Parathyroid adenoma (tissue), 2 donors: ENCODE results near the gene TUBA8.

Source experiments
- H2AFZ ChIP-seq: fragments of 300-600 bp; sonication (generic); one replicate; pipeline ENCODE4 v1.7.0; 2017; ENCODE audit warnings: antibody characterized with exemption, mild to moderate bottlenecking
- H3K27ac ChIP-seq: fragments of 300-600 bp; sonication (generic); one replicate; pipeline ENCODE4 v1.7.0; 2017
- H3K27me3 ChIP-seq: fragments of 300-600 bp; sonication (generic); one replicate; pipeline ENCODE4 v1.7.0; 2017; ENCODE audit warnings: low read length; ENCODE audit not compliant: control insufficient read depth, insufficient read depth
- H3K36me3 ChIP-seq: fragments of 300-600 bp; sonication (generic); one replicate; pipeline ENCODE4 v1.7.0; 2017; ENCODE audit warnings: low read length; ENCODE audit not compliant: control insufficient read depth, insufficient read depth
- H3K4me1 ChIP-seq: fragments of 300-600 bp; sonication (generic); one replicate; pipeline ENCODE4 v1.7.0; 2017; ENCODE audit warnings: control low read depth
- H3K4me2 ChIP-seq: fragments of 300-600 bp; sonication (generic); one replicate; pipeline ENCODE4 v1.7.0; 2017; ENCODE audit warnings: low read length
- H3K4me3 ChIP-seq: fragments of 300-600 bp; sonication (generic); one replicate; pipeline ENCODE4 v1.7.0; 2017; ENCODE audit warnings: low read depth, low read length
- H3K79me2 ChIP-seq: fragments of 300-600 bp; sonication (generic); one replicate; pipeline ENCODE4 v1.7.0; 2017; ENCODE audit warnings: control low read depth
- H3K9ac ChIP-seq: fragments of 300-600 bp; sonication (generic); one replicate; pipeline ENCODE4 v1.7.0; 2017; ENCODE audit warnings: mild to moderate bottlenecking
- H3K9me3 ChIP-seq: fragments of 300-600 bp; sonication (generic); one replicate; pipeline ENCODE4 v1.7.0; 2017; ENCODE audit warnings: low read length; ENCODE audit not compliant: control insufficient read depth
- TF ChIP-seq, protein P1 (sequence below): fragments of 300-600 bp; sonication (generic); IDR thresholded peaks from one replicate; pipeline ENCODE4 v1.7.0; 2017; ENCODE audit warnings: antibody characterized with exemption, mild to moderate bottlenecking
- donor health status: primary hyperparathyroidism.

Gene TUBA8

DNA sequence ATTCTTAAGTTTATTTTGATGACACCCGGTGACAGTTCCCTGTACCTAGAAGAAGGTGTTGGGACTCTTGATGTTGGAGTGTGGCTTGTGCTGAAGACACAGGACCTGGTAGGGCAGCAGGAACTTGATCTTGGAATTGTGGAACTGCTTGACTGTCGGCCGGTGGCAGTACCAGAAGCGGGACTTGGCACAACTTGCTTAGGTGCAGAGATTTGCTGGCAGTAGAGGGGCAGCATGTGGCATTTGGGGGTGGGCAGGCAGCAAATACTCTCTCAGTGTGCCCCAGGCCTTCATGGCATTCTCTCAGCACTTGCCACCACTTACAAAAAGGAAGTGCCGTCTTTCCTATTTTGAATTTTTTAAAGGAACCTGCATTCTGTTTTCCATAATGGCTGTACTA lies 29.2 kb upstream of the TUBA8 start:
- Histone ChIP-seq H3K27ac (no peak overlapping the region), H3K9ac (no peak overlapping the region), H3K4me1 (peaks cover 4% of the 10 kb centered on the region), H3K36me3 (no peaks in the 10 kb centered on the region), H3K9me3 (no peaks in the 10 kb centered on the region), H2AFZ (no peak overlapping the region), H3K27me3 (no peaks in the 10 kb centered on the region), H3K4me2 (no peak overlapping the region), H3K4me3 (no peak overlapping the region), H3K79me2 (peaks cover 4% of the 10 kb centered on the region)
- TF ChIP-seq, protein P1, sequence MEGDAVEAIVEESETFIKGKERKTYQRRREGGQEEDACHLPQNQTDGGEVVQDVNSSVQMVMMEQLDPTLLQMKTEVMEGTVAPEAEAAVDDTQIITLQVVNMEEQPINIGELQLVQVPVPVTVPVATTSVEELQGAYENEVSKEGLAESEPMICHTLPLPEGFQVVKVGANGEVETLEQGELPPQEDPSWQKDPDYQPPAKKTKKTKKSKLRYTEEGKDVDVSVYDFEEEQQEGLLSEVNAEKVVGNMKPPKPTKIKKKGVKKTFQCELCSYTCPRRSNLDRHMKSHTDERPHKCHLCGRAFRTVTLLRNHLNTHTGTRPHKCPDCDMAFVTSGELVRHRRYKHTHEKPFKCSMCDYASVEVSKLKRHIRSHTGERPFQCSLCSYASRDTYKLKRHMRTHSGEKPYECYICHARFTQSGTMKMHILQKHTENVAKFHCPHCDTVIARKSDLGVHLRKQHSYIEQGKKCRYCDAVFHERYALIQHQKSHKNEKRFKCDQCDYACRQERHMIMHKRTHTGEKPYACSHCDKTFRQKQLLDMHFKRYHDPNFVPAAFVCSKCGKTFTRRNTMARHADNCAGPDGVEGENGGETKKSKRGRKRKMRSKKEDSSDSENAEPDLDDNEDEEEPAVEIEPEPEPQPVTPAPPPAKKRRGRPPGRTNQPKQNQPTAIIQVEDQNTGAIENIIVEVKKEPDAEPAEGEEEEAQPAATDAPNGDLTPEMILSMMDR = no peak

DNA sequence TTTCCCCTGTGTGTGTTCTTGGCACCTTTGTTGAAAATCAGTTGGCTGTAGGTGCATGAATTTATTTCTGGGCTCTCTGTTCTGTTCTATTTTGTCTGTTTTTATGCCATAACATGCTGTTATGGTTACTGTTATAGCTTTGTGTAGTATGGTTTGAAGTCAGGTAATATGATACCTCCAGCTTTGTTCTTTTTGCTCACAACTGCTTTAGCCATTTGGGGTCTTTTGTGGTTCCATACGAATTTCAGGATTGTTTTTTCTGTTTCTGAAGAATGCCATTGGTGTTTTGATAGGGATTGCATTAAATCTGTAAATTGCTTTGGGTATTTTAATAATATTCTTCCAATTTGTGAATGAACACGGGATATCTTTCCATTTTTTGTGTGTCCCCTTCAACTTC lies 28.1 kb upstream of the TUBA8 start:
- Histone ChIP-seq H3K36me3 (no peaks in the 10 kb centered on the region), H2AFZ (no peak overlapping the region), H3K79me2 (peaks cover 4% of the 10 kb centered on the region), H3K4me3 (no peak overlapping the region), H3K27me3 (no peaks in the 10 kb centered on the region), H3K27ac (no peak overlapping the region), H3K9me3 (no peaks in the 10 kb centered on the region), H3K4me1 (no peaks in the 10 kb centered on the region), H3K4me2 (no peak overlapping the region), H3K9ac (no peak overlapping the region)
- TF ChIP-seq, protein P1 = no peak

DNA sequence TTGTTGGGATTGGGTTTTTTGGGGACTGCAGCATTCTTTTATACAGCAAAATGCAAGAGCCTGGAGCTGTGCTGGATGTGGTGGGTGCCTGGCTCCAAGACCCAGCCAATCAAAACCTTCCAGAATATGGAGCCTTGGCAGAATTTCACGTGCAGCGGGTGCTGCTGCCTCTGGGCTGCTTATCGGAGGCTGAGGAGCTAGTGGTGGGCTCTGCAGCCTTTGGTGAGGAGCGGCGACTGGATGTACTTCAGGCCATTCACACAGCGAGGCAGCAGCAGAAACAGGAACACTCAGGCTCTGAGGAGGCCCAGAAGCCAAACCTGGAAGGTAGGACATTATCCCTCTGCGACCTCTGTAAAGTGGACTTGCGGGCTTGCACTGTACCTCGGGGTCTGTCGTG lies 27.2 kb upstream of the TUBA8 start:
- TF ChIP-seq, protein P1 = no peak
- H3K4me1 ChIP-seq = no peaks in the 10 kb centered on the region
- no peak overlapping the region for H3K9ac ChIP-seq
- no peaks in the 10 kb centered on the region for H3K36me3 ChIP-seq
- H3K27ac ChIP-seq = no peak overlapping the region
- no peak overlapping the region for H3K4me2 ChIP-seq
- no peak overlapping the region for H3K4me3 ChIP-seq
- H3K79me2 ChIP-seq = no peaks in the 10 kb centered on the region
- H2AFZ ChIP-seq = no peak overlapping the region
- no peaks in the 10 kb centered on the region for H3K9me3 ChIP-seq
- H3K27me3 ChIP-seq = no peaks in the 10 kb centered on the region

DNA sequence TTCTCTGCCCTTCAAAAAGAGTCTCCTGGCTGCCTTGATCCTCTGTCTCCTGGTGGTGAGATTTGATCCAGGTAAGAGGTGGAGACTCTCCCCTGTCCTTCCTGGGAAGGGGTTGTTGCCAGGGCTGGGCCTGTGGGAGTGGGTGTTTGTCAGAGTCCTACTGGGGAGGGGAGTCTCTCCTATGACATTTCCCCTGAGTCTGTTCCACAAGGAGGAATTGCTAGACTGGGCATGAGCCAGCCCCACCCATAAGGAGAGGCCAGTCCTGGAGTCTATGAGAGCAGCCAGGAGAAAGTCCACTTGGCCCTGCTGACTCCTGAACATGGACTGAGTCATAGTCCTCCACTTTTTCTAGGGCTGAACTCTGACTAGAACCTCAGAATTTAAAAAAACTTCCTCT lies 25.4 kb upstream of the TUBA8 start:
- H3K36me3 ChIP-seq = no peaks in the 10 kb centered on the region
- H3K4me3 ChIP-seq = no peak overlapping the region
- no peak overlapping the region for H2AFZ ChIP-seq
- no peaks in the 10 kb centered on the region for H3K79me2 ChIP-seq
- H3K4me1 ChIP-seq = no peaks in the 10 kb centered on the region
- no peak overlapping the region for H3K27ac ChIP-seq
- no peak overlapping the region for H3K9ac ChIP-seq
- no peak overlapping the region for H3K4me2 ChIP-seq
- H3K9me3 ChIP-seq = no peaks in the 10 kb centered on the region
- TF ChIP-seq, protein P1 = no peak
- no peaks in the 10 kb centered on the region for H3K27me3 ChIP-seq

DNA sequence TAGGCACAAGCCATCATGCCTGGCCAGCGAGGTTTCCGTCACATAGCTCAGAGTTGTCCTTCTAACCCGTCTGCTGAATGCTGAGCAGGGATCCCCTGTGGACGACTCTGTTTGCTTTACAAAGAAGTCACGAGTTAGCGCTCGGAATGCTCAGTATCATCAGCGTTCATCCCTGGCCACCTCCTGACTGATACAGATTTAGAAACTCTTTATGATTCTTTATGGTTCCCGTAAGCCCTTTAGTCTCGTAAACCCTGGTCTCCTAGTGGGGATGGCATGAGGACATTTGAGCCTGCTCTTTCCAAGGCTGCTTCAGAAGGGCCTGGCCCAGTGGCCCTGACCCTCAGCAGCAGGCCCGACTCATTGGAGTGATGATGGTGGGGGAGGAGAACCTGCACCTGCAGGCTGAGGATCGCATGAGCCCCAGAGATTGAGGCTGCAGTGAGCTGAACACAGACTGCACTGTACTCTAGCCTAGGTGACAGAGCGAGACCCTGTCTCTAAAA lies 23.2 kb upstream of the TUBA8 start:
- Histone ChIP-seq H3K27me3 (no peaks in the 10 kb centered on the region), H2AFZ (no peak overlapping the region), H3K27ac (no peak overlapping the region), H3K4me1 (no peaks in the 10 kb centered on the region), H3K9me3 (no peaks in the 10 kb centered on the region), H3K4me3 (no peak overlapping the region), H3K36me3 (no peaks in the 10 kb centered on the region), H3K9ac (no peak overlapping the region), H3K79me2 (no peaks in the 10 kb centered on the region), H3K4me2 (no peak overlapping the region)
- TF ChIP-seq, protein P1 = no peak
